HEK293 (cell line): ENCODE data around the gene WDR82.
A peak's percentile ranks its signal among the peaks of the same experiment; 100 is the strongest.

Experiments used
- ZBTB17 ChIP-seq: fragments of 450-650 bp; formaldehyde crosslinking; IDR thresholded peaks from 2 replicates; pipeline ENCODE4 v1.5.1; 2016; ENCODE audit warnings: missing biosample characterization, missing genetic modification characterization
- ZNF223 ChIP-seq: fragments of 450-650 bp; formaldehyde crosslinking; IDR thresholded peaks from 2 replicates; pipeline ENCODE4 v1.5.1; 2016; ENCODE audit warnings: missing biosample characterization, missing genetic modification characterization
- TF ChIP-seq, protein P1 (sequence below): fragments of 450-650 bp; formaldehyde crosslinking; IDR thresholded peaks from 2 replicates; pipeline ENCODE4 v1.5.1; 2016; ENCODE audit warnings: missing biosample characterization, missing genetic modification characterization

DNA sequence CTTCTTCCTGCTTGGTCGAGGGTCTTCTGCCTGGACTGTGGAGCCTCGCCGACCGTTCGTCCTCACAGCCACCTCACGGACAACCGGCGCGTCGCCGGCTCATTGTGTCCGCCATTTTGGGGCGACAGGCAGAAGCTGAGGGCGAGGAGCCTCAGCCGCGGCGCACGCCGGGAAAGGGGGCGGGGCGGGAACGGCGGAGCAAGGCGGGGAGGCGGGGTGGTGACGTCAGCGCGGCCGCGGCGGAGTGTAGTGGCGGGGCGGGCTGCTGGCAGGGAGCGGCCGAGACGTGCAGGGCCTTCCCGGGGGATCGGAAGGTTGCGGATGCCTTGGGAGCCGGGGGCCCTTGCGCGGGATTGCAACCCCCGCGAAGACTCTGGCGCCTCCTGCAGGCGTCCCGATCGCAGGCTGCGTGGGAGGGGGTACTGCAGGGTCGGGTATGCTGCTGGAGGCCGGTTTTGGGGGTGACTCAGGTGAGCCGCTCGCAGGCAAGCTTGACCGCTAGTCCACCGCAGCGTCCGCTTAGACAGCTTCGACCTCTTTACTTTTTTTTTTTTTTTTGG, at the start of gene WDR82:
- TF ChIP-seq, protein P1, sequence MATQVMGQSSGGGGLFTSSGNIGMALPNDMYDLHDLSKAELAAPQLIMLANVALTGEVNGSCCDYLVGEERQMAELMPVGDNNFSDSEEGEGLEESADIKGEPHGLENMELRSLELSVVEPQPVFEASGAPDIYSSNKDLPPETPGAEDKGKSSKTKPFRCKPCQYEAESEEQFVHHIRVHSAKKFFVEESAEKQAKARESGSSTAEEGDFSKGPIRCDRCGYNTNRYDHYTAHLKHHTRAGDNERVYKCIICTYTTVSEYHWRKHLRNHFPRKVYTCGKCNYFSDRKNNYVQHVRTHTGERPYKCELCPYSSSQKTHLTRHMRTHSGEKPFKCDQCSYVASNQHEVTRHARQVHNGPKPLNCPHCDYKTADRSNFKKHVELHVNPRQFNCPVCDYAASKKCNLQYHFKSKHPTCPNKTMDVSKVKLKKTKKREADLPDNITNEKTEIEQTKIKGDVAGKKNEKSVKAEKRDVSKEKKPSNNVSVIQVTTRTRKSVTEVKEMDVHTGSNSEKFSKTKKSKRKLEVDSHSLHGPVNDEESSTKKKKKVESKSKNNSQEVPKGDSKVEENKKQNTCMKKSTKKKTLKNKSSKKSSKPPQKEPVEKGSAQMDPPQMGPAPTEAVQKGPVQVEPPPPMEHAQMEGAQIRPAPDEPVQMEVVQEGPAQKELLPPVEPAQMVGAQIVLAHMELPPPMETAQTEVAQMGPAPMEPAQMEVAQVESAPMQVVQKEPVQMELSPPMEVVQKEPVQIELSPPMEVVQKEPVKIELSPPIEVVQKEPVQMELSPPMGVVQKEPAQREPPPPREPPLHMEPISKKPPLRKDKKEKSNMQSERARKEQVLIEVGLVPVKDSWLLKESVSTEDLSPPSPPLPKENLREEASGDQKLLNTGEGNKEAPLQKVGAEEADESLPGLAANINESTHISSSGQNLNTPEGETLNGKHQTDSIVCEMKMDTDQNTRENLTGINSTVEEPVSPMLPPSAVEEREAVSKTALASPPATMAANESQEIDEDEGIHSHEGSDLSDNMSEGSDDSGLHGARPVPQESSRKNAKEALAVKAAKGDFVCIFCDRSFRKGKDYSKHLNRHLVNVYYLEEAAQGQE (tag by site-specific recombination): no peak
- TF ChIP-seq ZBTB17 (tag by site-specific recombination) (peak; percentile 36; the same call in 1 of the 2 replicates), ZNF223 (tag by site-specific recombination) (no peak)
